GM18868 (cell line): ENCODE results near the gene TESK1.
A peak's percentile ranks its signal among the peaks of the same experiment; 100 is the strongest.
"Not testable (repeated sequence)": the region's sequence is repeated elsewhere in the genome, so short reads cannot be mapped to it uniquely, and the experiment has no call there.

Source experiments
- ATAC-seq: cut with Tn5 transposase; IDR thresholded peaks from one replicate; pipeline ENCODE4 v1.9.1; 2021; ENCODE audit warnings: mild to moderate bottlenecking, moderate library complexity; ENCODE audit not compliant: unreplicated experiment

The TESK1 gene

GRCh38 chr9:35645736-35646135, 40.7 kb downstream of the TESK1 start:
- ATAC-seq: not testable (repeated sequence)

GRCh38 chr9:35646153-35646532, 41.1 kb downstream of the TESK1 start:
- no peak for ATAC-seq

- ATAC-seq: peak; percentile 78
These were observed 41.6 kb downstream of the TESK1 start for GRCh38 chr9:35646533-35647265.

GRCh38 chr9:35649431-35650340, 44.6 kb downstream of the TESK1 start:
- ATAC-seq: no peak

- no peak for ATAC-seq
These were observed 45.5 kb downstream of the TESK1 start, which contains the start of gene SIT1 for GRCh38 chr9:35650341-35651158. TSS of gene SIT1 (minus strand) at chr9:35650931. CDS start at chr9:35650853, 78 bp downstream.

GRCh38 chr9:35651956-35652828, 47.1 kb downstream of the TESK1 start:
- ATAC-seq: no peak

- ATAC-seq: no peak
These were observed 47.8 kb downstream of the TESK1 start for GRCh38 chr9:35652829-35653209.

- no peak for ATAC-seq
These were observed 48.5 kb downstream of the TESK1 start for GRCh38 chr9:35653611-35654010.

- no peak for ATAC-seq
These were observed 51.3 kb downstream of the TESK1 start for GRCh38 chr9:35656348-35656747.

- no peak for ATAC-seq
These were observed 51.9 kb downstream of the TESK1 start for GRCh38 chr9:35656831-35657545.

GRCh38 chr9:35657546-35658136, 52.6 kb downstream of the TESK1 start, which contains the start of gene RMRP:
TSS of gene RMRP (minus strand) at chr9:35658019.
- ATAC-seq: peak; percentile 91

- ATAC-seq: peak; percentile 63
These were observed 53.3 kb downstream of the TESK1 start, which contains the start of gene CCDC107 for GRCh38 chr9:35658137-35658967. TSS of gene CCDC107 (plus strand) at chr9:35658292. CDS start at chr9:35658380, 88 bp downstream.

GRCh38 chr9:35658968-35659220, 53.8 kb downstream of the TESK1 start:
- no peak for ATAC-seq

- ATAC-seq: no peak
These were observed 54.3 kb downstream of the TESK1 start for GRCh38 chr9:35659340-35659739.
